Trophoblast cell (in vitro differentiated cells and primary cell): Measurements from ENCODE around the gene ABLIM1.

ENCODE experiments used
- DNase-seq, 2 donors: peaks; one replicate each; pipeline ENCODE4 v3.0.0-alpha.2; 2016
- H2AFZ ChIP-seq: 2 replicates; pipeline ENCODE4 v1.6.1; 2013; ENCODE audit warnings: low read length, moderate library complexity, mild to moderate bottlenecking; ENCODE audit not compliant: insufficient read depth, poor library complexity
- H2AK5ac ChIP-seq: 2 replicates; pipeline ENCODE4 v1.6.1; 2013; ENCODE audit warnings: mild to moderate bottlenecking, low read length
- H2BK120ac ChIP-seq: 2 replicates; pipeline ENCODE4 v1.6.1; 2013; ENCODE audit warnings: low read length, mild to moderate bottlenecking, moderate library complexity; ENCODE audit not compliant: insufficient read depth, poor library complexity
- H2BK12ac ChIP-seq: 2 replicates; pipeline ENCODE4 v1.6.1; 2013; ENCODE audit warnings: mild to moderate bottlenecking, low read length, moderate library complexity
- H2BK5ac ChIP-seq: 2 replicates; pipeline ENCODE4 v1.6.1; 2013; ENCODE audit warnings: low read length, low read depth, moderate library complexity, mild to moderate bottlenecking; ENCODE audit not compliant: poor library complexity
- H3K14ac ChIP-seq: 2 replicates; pipeline ENCODE4 v1.6.1; 2013; ENCODE audit warnings: mild to moderate bottlenecking, low read length
- H3K18ac ChIP-seq: 2 replicates; pipeline ENCODE4 v1.6.1; 2013; ENCODE audit warnings: mild to moderate bottlenecking, low read length
- H3K23ac ChIP-seq: 2 replicates; pipeline ENCODE4 v1.6.1; 2013; ENCODE audit warnings: low read length
- H3K27ac ChIP-seq: 2 replicates; pipeline ENCODE4 v1.5.1; 2013; ENCODE audit warnings: low read depth, mild to moderate bottlenecking, inconsistent platforms, low read length, moderate library complexity
- H3K27me3 ChIP-seq: 2 replicates; pipeline ENCODE4 v1.6.1; 2013; ENCODE audit warnings: inconsistent platforms, mild to moderate bottlenecking, low read length, moderate library complexity; ENCODE audit not compliant: insufficient read depth
- H3K36me3 ChIP-seq, 2 experiments: 1 replicate in 1 of 2; 2 replicates in 1 of 2; pipeline ENCODE4 v1.6.1; 2013; ENCODE audit warnings: low read length in 2 of 2, mild to moderate bottlenecking in 2 of 2, moderate library complexity in 1 of 2; ENCODE audit not compliant: insufficient read depth in 2 of 2, control insufficient read depth in 1 of 2
- H3K4ac ChIP-seq: 2 replicates; pipeline ENCODE4 v1.6.1; 2013; ENCODE audit warnings: low read depth, mild to moderate bottlenecking, low read length, moderate library complexity
- H3K4me1 ChIP-seq, 2 experiments: 1 replicate in 1 of 2; 2 replicates in 1 of 2; pipeline ENCODE4 v1.6.1; 2013; ENCODE audit warnings: low read length in 2 of 2, mild to moderate bottlenecking in 2 of 2, moderate library complexity in 1 of 2; ENCODE audit not compliant: insufficient read depth in 2 of 2, control insufficient read depth in 1 of 2
- H3K4me2 ChIP-seq: 2 replicates; pipeline ENCODE4 v1.6.1; 2013; ENCODE audit warnings: inconsistent platforms, mild to moderate bottlenecking, low read length, moderate library complexity
- H3K4me3 ChIP-seq: 2 replicates; pipeline ENCODE4 v1.5.1; 2013; ENCODE audit warnings: mild to moderate bottlenecking, low read depth, low read length, inconsistent platforms
- H3K79me1 ChIP-seq: one replicate; pipeline ENCODE4 v1.6.1; 2013; ENCODE audit warnings: low read length
- H3K79me2 ChIP-seq: 2 replicates; pipeline ENCODE4 v1.6.1; 2013; ENCODE audit warnings: low read length, mild to moderate bottlenecking; ENCODE audit not compliant: control insufficient read depth, insufficient read depth, poor library complexity
- H3K9ac ChIP-seq: 2 replicates; pipeline ENCODE4 v1.6.1; 2013; ENCODE audit warnings: mild to moderate bottlenecking, low read length
- H3K9me3 ChIP-seq: 2 replicates; pipeline ENCODE4 v1.6.1; 2013; ENCODE audit warnings: low read depth, mild to moderate bottlenecking, control low read depth, inconsistent platforms, low read length; ENCODE audit not compliant: insufficient read depth
- H4K12ac ChIP-seq: 2 replicates; pipeline ENCODE4 v1.6.1; 2013; ENCODE audit warnings: low read depth, mild to moderate bottlenecking, low read length, moderate library complexity
- H4K8ac ChIP-seq: 2 replicates; pipeline ENCODE4 v1.6.1; 2013; ENCODE audit warnings: low read depth, mild to moderate bottlenecking, low read length, moderate library complexity
- H4K91ac ChIP-seq: one replicate; pipeline ENCODE4 v1.6.1; 2013; ENCODE audit warnings: low read depth, mild to moderate bottlenecking, low read length, moderate library complexity
- WGBS: extraction: QIAGEN DNeasy Blood & Tissue Kit; methylation state at CpG from one replicate; pipeline ENCODE4 v1.1.7; 2013; ENCODE audit warnings: missing lambda C conversion rate; ENCODE audit not compliant: insufficient read length, insufficient coverage; ENCODE audit errors: extremely low coverage; 5-methylcytosine and 5-hydroxymethylcytosine counted together

The ABLIM1 gene

DNA sequence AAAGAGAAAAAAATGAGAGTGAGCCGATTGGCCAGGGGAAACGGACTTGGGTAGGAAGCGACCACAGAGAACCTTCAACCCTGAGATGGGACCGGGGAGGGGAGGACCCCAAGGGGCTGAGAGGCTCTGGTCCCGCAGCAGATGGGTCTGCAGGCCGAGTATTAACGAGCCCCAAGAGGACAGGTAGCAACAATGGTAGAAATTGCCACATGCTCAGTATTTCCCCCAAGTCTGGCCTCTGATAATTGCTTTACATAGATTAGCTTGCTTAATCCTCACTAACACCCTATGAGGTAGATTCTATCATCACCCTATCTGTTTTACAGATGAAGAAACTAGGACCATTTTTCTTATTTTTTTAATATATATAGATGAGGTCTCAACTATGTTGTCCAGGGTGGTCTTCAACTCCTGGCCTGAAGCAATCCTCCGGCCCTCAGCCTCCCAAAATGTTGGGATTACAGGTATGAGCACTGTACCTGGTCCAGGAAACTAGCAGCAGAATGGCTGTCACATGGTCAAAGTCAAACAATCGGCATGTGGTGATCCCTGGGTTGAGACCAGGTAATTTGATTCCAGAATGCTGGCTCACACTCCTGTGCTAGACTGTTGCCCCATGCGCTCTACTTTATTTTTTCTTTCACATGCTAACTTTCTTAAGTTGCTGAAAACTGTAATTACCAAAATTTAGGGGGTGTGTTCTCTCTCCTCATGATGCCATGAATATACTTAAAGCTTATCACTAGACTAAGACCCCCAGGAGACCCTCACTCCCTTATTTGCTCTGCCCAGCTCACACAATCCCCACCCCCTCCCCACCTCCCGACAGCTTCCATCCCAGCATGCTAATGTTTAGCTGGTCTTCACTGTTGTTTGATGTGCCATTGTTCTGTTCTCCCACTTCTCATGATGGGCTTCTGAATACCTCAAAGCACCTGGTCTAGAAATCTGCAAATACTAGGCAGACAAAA, 185.9 kb downstream of the ABLIM1 start:
- H2BK120ac ChIP-seq = no peak overlapping the region
- H2BK5ac ChIP-seq = no peak overlapping the region
- H3K9me3 ChIP-seq = no peaks in the 10 kb centered on the region
- no peak overlapping the region for H3K4ac ChIP-seq
- H4K12ac ChIP-seq = no peak overlapping the region
- no peak overlapping the region for H3K9ac ChIP-seq
- WGBS = no CpG with 5 or more reads among the region's 11 CpGs
- H2AK5ac ChIP-seq = no peak overlapping the region
- H3K36me3 ChIP-seq = no peaks in the 10 kb centered on the region
- no peaks in the 10 kb centered on the region for H3K79me2 ChIP-seq
- H4K8ac ChIP-seq = no peak overlapping the region
- H3K4me1 ChIP-seq = no peaks in the 10 kb centered on the region
- no peak overlapping the region for H3K4me3 ChIP-seq
- no peaks in the 10 kb centered on the region for H3K27me3 ChIP-seq
- H4K91ac ChIP-seq = no peak overlapping the region
- H3K4me2 ChIP-seq = no peak overlapping the region
- H2BK12ac ChIP-seq = no peak overlapping the region
- no peak overlapping the region for H3K18ac ChIP-seq
- no peak overlapping the region for H3K14ac ChIP-seq
- no peak overlapping the region for H3K23ac ChIP-seq
- no peak overlapping the region for H3K27ac ChIP-seq
- H3K79me1 ChIP-seq = no peaks in the 10 kb centered on the region
- no peak overlapping the region for H2AFZ ChIP-seq
- DNase-seq = peak; percentile 2 to 46

DNA sequence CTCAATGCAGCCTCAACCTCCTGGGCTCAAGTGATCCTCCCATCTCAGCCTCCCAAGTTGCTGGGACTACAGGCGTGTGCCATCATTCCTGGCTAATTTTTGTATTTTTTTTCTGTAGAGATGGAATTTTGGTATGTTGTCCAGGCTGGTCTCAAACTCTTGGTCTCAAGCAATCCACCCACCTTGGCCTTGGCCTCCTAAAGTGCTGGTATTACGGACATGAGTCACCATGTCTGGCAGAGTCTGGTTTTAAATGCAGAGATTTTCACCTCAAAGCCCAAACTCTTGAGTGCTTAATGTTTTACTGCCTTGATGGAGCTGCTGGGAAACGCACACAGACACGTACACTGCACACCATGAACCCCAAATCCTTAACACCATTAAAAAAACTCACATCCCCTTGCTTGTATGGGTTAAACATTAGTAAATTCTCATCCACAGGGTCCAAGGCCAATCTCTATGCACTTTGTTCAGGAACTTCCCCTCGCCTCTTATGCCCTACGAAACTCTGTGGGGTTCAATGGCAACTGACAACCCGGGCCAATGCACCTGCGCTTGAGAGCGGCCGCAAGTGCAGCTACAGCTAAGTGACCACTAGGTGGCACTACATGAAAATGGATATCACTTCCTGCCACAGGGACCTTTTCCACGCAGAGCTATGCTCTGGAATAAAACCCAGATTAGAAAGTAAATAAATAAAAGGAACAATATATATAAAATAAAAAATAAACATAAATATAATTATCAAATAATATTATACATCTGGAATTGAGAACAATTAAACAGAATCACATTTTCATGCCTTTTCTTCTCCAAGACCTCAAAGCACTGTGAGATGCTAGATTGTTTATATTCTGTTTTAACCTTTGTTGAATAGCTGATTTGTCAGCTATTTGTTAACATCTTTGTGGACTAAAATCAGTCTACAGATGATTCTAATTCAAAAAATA, 186.8 kb downstream of the ABLIM1 start:
- no peak overlapping the region for H3K4ac ChIP-seq
- no peak overlapping the region for H3K27ac ChIP-seq
- no peak overlapping the region for H3K23ac ChIP-seq
- H2AK5ac ChIP-seq = no peak overlapping the region
- no peak overlapping the region for H3K9ac ChIP-seq
- H4K8ac ChIP-seq = no peak overlapping the region
- peak; percentile 90 to 92 for DNase-seq
- H3K14ac ChIP-seq = no peak overlapping the region
- H3K4me3 ChIP-seq = no peak overlapping the region
- H2AFZ ChIP-seq = no peak overlapping the region
- H3K79me1 ChIP-seq = no peaks in the 10 kb centered on the region
- H2BK5ac ChIP-seq = no peak overlapping the region
- no peaks in the 10 kb centered on the region for H3K9me3 ChIP-seq
- no peak overlapping the region for H3K4me2 ChIP-seq
- H4K91ac ChIP-seq = no peak overlapping the region
- no peak overlapping the region for H2BK120ac ChIP-seq
- WGBS = no CpG with 5 or more reads among the region's 11 CpGs
- no peak overlapping the region for H2BK12ac ChIP-seq
- no peaks in the 10 kb centered on the region for H3K27me3 ChIP-seq
- H3K18ac ChIP-seq = no peak overlapping the region
- H3K4me1 ChIP-seq = no peaks in the 10 kb centered on the region
- no peaks in the 10 kb centered on the region for H3K79me2 ChIP-seq
- no peak overlapping the region for H4K12ac ChIP-seq
- no peaks in the 10 kb centered on the region for H3K36me3 ChIP-seq

DNA sequence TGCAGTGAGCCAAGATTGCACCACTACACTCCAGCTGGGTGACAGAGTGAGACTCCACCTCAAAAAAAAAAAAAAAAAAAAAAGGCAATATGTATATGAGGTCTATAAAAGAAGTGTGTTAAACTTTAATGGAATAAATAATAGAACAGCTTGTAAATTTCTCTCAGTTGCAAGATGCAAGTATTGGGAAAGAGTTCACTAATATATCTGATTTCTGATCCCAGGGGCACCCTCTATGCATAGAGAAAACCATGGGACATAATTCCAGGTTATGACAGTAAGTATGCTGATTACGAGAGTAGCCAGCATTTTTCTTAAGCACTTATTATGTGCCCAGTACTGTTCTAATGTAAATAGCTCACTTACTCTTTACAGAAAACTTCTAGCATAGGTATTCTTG, 187.7 kb downstream of the ABLIM1 start:
- WGBS = no CpG with 5 or more reads among the region's 1 CpG
- Histone ChIP-seq H2BK5ac (no peak overlapping the region), H3K14ac (no peak overlapping the region), H3K79me2 (no peaks in the 10 kb centered on the region), H2BK12ac (no peak overlapping the region), H3K79me1 (no peaks in the 10 kb centered on the region), H3K4me2 (no peak overlapping the region), H3K4me3 (no peak overlapping the region), H3K27me3 (no peaks in the 10 kb centered on the region), H3K27ac (no peak overlapping the region), H4K91ac (no peak overlapping the region), H2AK5ac (no peak overlapping the region), H3K9me3 (no peaks in the 10 kb centered on the region), H4K8ac (no peak overlapping the region), H3K23ac (no peak overlapping the region), H3K36me3 (no peaks in the 10 kb centered on the region), H3K18ac (no peak overlapping the region), H2AFZ (no peak overlapping the region), H4K12ac (no peak overlapping the region), H3K4me1 (no peaks in the 10 kb centered on the region), H2BK120ac (no peak overlapping the region), H3K4ac (no peak overlapping the region), H3K9ac (no peak overlapping the region)
- peak; percentile 21 to 89 for DNase-seq

DNA sequence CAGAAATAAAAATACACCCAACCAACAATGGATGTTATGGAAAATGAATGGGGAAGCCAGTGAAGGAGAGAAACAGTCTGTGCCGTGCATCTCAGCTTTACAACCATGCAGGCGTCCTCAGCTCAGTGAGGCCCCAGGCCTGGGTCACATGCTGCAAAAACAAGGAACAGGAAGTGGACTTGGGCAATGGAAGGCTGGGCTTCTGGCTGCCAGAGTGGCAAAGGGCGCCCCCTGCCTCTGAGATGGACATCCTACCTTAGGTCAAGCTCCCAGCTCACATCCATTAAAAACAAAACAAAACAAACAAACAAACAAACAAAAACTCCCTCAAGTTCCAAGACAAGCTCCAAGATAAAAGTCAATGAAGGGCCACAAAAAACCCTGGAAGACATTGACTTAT, 199.1 kb downstream of the ABLIM1 start:
- no peak overlapping the region for H2BK120ac ChIP-seq
- no peaks in the 10 kb centered on the region for H3K36me3 ChIP-seq
- no peak overlapping the region for H3K9ac ChIP-seq
- peak overlapping the region; percentile 52 for H2AFZ ChIP-seq
- no peak overlapping the region for H3K4ac ChIP-seq
- H3K27ac ChIP-seq = no peak overlapping the region
- no peak overlapping the region for H3K18ac ChIP-seq
- H3K27me3 ChIP-seq = no peaks in the 10 kb centered on the region
- no peak overlapping the region for H4K91ac ChIP-seq
- H4K8ac ChIP-seq = peak overlapping the region; percentile 33
- H3K79me2 ChIP-seq = no peaks in the 10 kb centered on the region
- H2BK5ac ChIP-seq = no peak overlapping the region
- no peaks in the 10 kb centered on the region for H3K9me3 ChIP-seq
- H3K23ac ChIP-seq = no peak overlapping the region
- no peak overlapping the region for H4K12ac ChIP-seq
- no peak overlapping the region for H2AK5ac ChIP-seq
- no peak overlapping the region for H2BK12ac ChIP-seq
- no peak overlapping the region for H3K14ac ChIP-seq
- peaks cover 0 to 3% of the 10 kb centered on the region in 2 experiments for H3K4me1 ChIP-seq
- no CpG with 5 or more reads among the region's 3 CpGs for WGBS
- DNase-seq = peak; percentile 31 to 51
- H3K79me1 ChIP-seq = no peaks in the 10 kb centered on the region
- H3K4me2 ChIP-seq = no peak overlapping the region
- no peak overlapping the region for H3K4me3 ChIP-seq
